CD14-positive monocyte (primary cell): Measurements from ENCODE around the gene CCNJL. TPM values are rescaled to one million over a fixed set of nuclear protein-coding genes. Genes with fewer than 3 reads are reported as not detected.

Experiments used
- DNase-seq, 3 donors: peaks; one replicate each; pipeline ENCODE4 v3.0.0-alpha.2; 2011 to 2022
- H2AFZ ChIP-seq: 2 replicates; pipeline ENCODE4 v1.6.0; 2012; ENCODE audit warnings: mild to moderate bottlenecking, low read depth, low read length, inconsistent platforms; ENCODE audit not compliant: insufficient read depth, poor library complexity, severe bottlenecking
- H3K27ac ChIP-seq, 2 donors: 1 replicate in 1 of 2; 2 replicates in 1 of 2; pipeline ENCODE4 v1.5.1; 2012 to 2013; ENCODE audit warnings: low read length in 2 of 2, control low read depth in 1 of 2, inconsistent platforms in 1 of 2, low read depth in 1 of 2, mild to moderate bottlenecking in 1 of 2
- H3K27me3 ChIP-seq, 2 donors: one replicate each; pipeline versions ENCODE4 v1.6.0 to v1.6.1; 2011 to 2013; ENCODE audit warnings: low read length in 2 of 2; ENCODE audit not compliant: control insufficient read depth in 2 of 2, insufficient read depth in 2 of 2
- H3K36me3 ChIP-seq, 2 donors: replicated peaks in 1 of 2; 1 replicate in 1 of 2; 2 replicates in 1 of 2; pipeline versions ENCODE4 v1.5.1 to v1.6.1; 2012 to 2013; ENCODE audit warnings: low read length in 2 of 2, control low read depth in 1 of 2, inconsistent platforms in 1 of 2, mild to moderate bottlenecking in 1 of 2; ENCODE audit not compliant: insufficient read depth in 2 of 2, control insufficient read depth in 1 of 2
- H3K4me1 ChIP-seq, 2 donors: 1 replicate in 1 of 2; 2 replicates in 1 of 2; pipeline versions ENCODE4 v1.5.1 to v1.6.1; 2012 to 2013; ENCODE audit warnings: low read length in 2 of 2, control low read depth in 1 of 2, inconsistent platforms in 1 of 2, mild to moderate bottlenecking in 1 of 2, moderate library complexity in 1 of 2; ENCODE audit not compliant: insufficient read depth in 2 of 2, control insufficient read depth in 1 of 2
- H3K4me2 ChIP-seq: replicated peaks from 2 replicates; pipeline ENCODE3; 2012; ENCODE audit warnings: low read length, moderate library complexity, mild to moderate bottlenecking; ENCODE audit not compliant: poor library complexity, severe bottlenecking; ENCODE audit errors: extremely low read depth
- H3K4me3 ChIP-seq, 3 experiments: fragments of 200-600 bp in 1 of 3; sonication (generic) in 1 of 3; replicated peaks in 1 of 3; 1 replicate in 2 of 3; 2 replicates in 1 of 3; pipeline ENCODE4 v1.5.1; 2011 to 2013; ENCODE audit warnings: low read length in 3 of 3, mild to moderate bottlenecking in 3 of 3, control low read depth in 2 of 3, low read depth in 2 of 3, inconsistent platforms in 1 of 3, moderate library complexity in 1 of 3
- H3K79me2 ChIP-seq: 2 replicates; pipeline ENCODE4 v1.6.0; 2012; ENCODE audit warnings: mild to moderate bottlenecking, control low read depth, inconsistent platforms, low read length, moderate library complexity; ENCODE audit not compliant: insufficient read depth
- H3K9ac ChIP-seq: 2 replicates; pipeline ENCODE4 v1.6.0; 2017; ENCODE audit warnings: low read length, mild to moderate bottlenecking; ENCODE audit not compliant: insufficient read depth, poor library complexity, severe bottlenecking
- H3K9me3 ChIP-seq, 2 donors: replicated peaks in 1 of 2; 1 replicate in 1 of 2; 2 replicates in 1 of 2; pipeline versions ENCODE4 v1.5.1 to v1.6.1; 2012 to 2013; ENCODE audit warnings: low read length in 2 of 2, control low read depth in 1 of 2; ENCODE audit not compliant: control insufficient read depth in 1 of 2, insufficient read depth in 1 of 2
- H4K20me1 ChIP-seq: 2 replicates; pipeline ENCODE4 v1.6.0; 2012; ENCODE audit warnings: mild to moderate bottlenecking, low read length, control low read depth, moderate library complexity; ENCODE audit not compliant: insufficient read depth
- H3K27ac Mint-ChIP-seq, 7 donors: one replicate each; pipeline ENCODE4 v1.8.0; 2020; ENCODE audit warnings: mild to moderate bottlenecking in 7 of 7, mixed read lengths in 7 of 7, moderate library complexity in 6 of 7, inconsistent platforms in 2 of 7
- H3K27me3 Mint-ChIP-seq, 3 donors: one replicate each; pipeline ENCODE4 v1.8.0; 2021 to 2022; ENCODE audit warnings: low read depth in 3 of 3, mild to moderate bottlenecking in 3 of 3, mixed read lengths in 3 of 3, moderate library complexity in 3 of 3, inconsistent platforms in 1 of 3
- H3K36me3 Mint-ChIP-seq, 2 donors: one replicate each; pipeline ENCODE4 v1.8.0; 2020; ENCODE audit warnings: mixed read lengths in 2 of 2, inconsistent platforms in 1 of 2, mild to moderate bottlenecking in 1 of 2
- H3K4me1 Mint-ChIP-seq: one replicate; pipeline ENCODE4 v1.8.0; 2020; ENCODE audit warnings: mild to moderate bottlenecking, mixed read lengths
- H3K4me3 Mint-ChIP-seq, 2 donors: one replicate each; pipeline ENCODE4 v1.8.0; 2020; ENCODE audit warnings: mild to moderate bottlenecking in 2 of 2, mixed read lengths in 2 of 2, moderate library complexity in 1 of 2
- H3K9me3 Mint-ChIP-seq, 7 donors: one replicate each; pipeline ENCODE4 v1.8.0; 2020 to 2022; ENCODE audit warnings: mixed read lengths in 7 of 7, mild to moderate bottlenecking in 6 of 7, moderate library complexity in 6 of 7, inconsistent platforms in 2 of 7
- CTCF ChIP-seq: fragments of 200-600 bp; IDR thresholded peaks from one replicate; pipeline ENCODE4 v1.8.0; 2022; ENCODE audit warnings: antibody characterized with exemption, mild to moderate bottlenecking
- WGBS: methylation state at CpG from one replicate; pipeline ENCODE4 v1.1.5; 2013; ENCODE audit warnings: missing lambda C conversion rate; ENCODE audit not compliant: insufficient coverage; 5-methylcytosine and 5-hydroxymethylcytosine counted together
- intact Hi-C, 2 donors: fragments of 100-400 bp; cut with micrococcal nuclease; formaldehyde crosslinking; loops; one replicate each; pipeline versions ENCODE4 v1.15.0 to v1.15.1; 2023
- polyA plus RNA-seq, 3 donors: library from polyadenylated mRNA; depleted of rRNA in 1 of 3; unstranded in 2 of 3; stranded (reverse) in 1 of 3; fragments of 300-500 nt in 2 of 3; fragments of >200 nt in 1 of 3; fragmentation: Illumina TruSeq in 2 of 3; gene quantifications; 1 replicate in 2 of 3; 2 replicates in 1 of 3; pipeline ENCODE4 v1.2.3, GENCODE V29; 2012 to 2021

Gene CCNJL
- polyA plus RNA-seq, 3 donors: 0.03 TPM; not detected in 2

DNA sequence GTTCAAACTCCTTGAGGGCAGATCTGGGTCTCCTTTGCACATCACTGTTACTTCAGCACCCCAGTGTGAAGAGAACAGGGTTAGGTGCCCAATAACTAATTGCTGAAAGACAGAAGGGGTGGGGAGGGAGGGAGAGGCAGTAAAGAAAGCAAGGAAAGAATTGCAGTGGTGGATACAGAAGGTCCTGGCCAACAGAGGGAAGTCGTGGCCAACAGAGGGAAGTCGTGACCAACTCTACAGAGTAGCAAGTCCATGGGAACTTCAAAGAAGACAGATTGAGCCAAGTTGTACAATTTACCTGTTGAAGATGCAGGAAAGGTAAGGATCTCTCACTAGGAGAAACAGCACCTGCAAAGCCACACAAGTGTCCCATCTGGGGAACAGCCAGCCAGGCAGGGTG lies 27.0 kb downstream of the CCNJL start:
- Mint-ChIP-seq H3K27ac (no peak overlapping the region), H3K27me3 (peaks cover 0 to 6% (median 2%) of the 10 kb centered on the region in 3 donors), H3K4me1 (no peaks in the 10 kb centered on the region), H3K36me3 (no peaks in the 10 kb centered on the region), H3K9me3 (no peaks in the 10 kb centered on the region), H3K4me3 (no peak overlapping the region)
- H3K9me3 ChIP-seq: no peaks in the 10 kb centered on the region
- no peaks in the 10 kb centered on the region for H3K79me2 ChIP-seq
- H3K36me3 ChIP-seq: no peaks in the 10 kb centered on the region
- no peaks in the 10 kb centered on the region for H3K4me1 ChIP-seq
- no peak overlapping the region for H2AFZ ChIP-seq
- no peaks in the 10 kb centered on the region for H4K20me1 ChIP-seq
- no peak for DNase-seq
- H3K4me3 ChIP-seq: no peak overlapping the region
- no peak overlapping the region for H3K4me2 ChIP-seq
- H3K27me3 ChIP-seq: no peaks in the 10 kb centered on the region
- H3K27ac ChIP-seq: no peak overlapping the region
- no peak overlapping the region for H3K9ac ChIP-seq
- TF ChIP-seq CTCF: no peak
- intact Hi-C loops: no loop called here
- 8% methylated on average over 2 of the region's 2 CpGs for WGBS

- H3K27ac ChIP-seq: no peak overlapping the region
- no peaks in the 10 kb centered on the region for H3K9me3 ChIP-seq
- Mint-ChIP-seq H3K4me3 (no peak overlapping the region), H3K9me3 (no peaks in the 10 kb centered on the region), H3K27me3 (peaks cover 1 to 6% (median 2%) of the 10 kb centered on the region in 3 donors), H3K36me3 (no peaks in the 10 kb centered on the region), H3K27ac (no peak overlapping the region), H3K4me1 (no peaks in the 10 kb centered on the region)
- intact Hi-C loops: no loop called here
- no peak for TF ChIP-seq CTCF
- no peaks in the 10 kb centered on the region for H4K20me1 ChIP-seq
- H3K79me2 ChIP-seq: no peaks in the 10 kb centered on the region
- no peaks in the 10 kb centered on the region for H3K36me3 ChIP-seq
- WGBS: no CpG with 5 or more reads among the region's 4 CpGs
- no peaks in the 10 kb centered on the region for H3K27me3 ChIP-seq
- no peak overlapping the region for H3K4me2 ChIP-seq
- no peak overlapping the region for H3K9ac ChIP-seq
- no peak overlapping the region for H3K4me3 ChIP-seq
- H2AFZ ChIP-seq: no peak overlapping the region
- DNase-seq: no peak
- H3K4me1 ChIP-seq: no peaks in the 10 kb centered on the region
Observed at GRCh38 chr5:160284291-160284873, 28.0 kb downstream of the CCNJL start.
